Natural killer cell (primary cell): Measurements from ENCODE around the gene SLC35E4. TPM values are rescaled to one million over a fixed set of nuclear protein-coding genes. Genes with fewer than 3 reads are reported as not detected.

Experiments
- ATAC-seq, 3 donors: fragments of 150-1000 bp in 2 of 3; fragments of 200-7000 bp in 1 of 3; cut with Tn5 transposase; 1 replicate in 1 of 3; 2 replicates in 2 of 3; pipeline ENCODE4 v1.10.0; 2021; ENCODE audit warnings: mild to moderate bottlenecking in 2 of 3, moderate library complexity in 2 of 3
- DNase-seq, 2 donors: peaks; one replicate each; pipeline versions ENCODE4 v3.0.0 to v3.0.0-alpha.2; 2013 to 2021; ENCODE audit warnings: mixed read lengths in 1 of 2
- H3K27ac ChIP-seq: one replicate; pipeline ENCODE4 v1.5.1; 2013; ENCODE audit warnings: mild to moderate bottlenecking, low read length
- H3K27me3 ChIP-seq: one replicate; pipeline ENCODE4 v1.6.1; 2013; ENCODE audit warnings: low read length; ENCODE audit not compliant: control insufficient read depth, insufficient read depth
- H3K36me3 ChIP-seq: one replicate; pipeline ENCODE4 v1.6.1; 2013; ENCODE audit warnings: low read length; ENCODE audit not compliant: control insufficient read depth, insufficient read depth
- H3K4me1 ChIP-seq: one replicate; pipeline ENCODE4 v1.6.1; 2013; ENCODE audit warnings: low read length; ENCODE audit not compliant: control insufficient read depth, insufficient read depth
- H3K4me3 ChIP-seq: one replicate; pipeline ENCODE4 v1.5.1; 2013; ENCODE audit warnings: low read length
- H3K9me3 ChIP-seq: one replicate; pipeline ENCODE4 v1.6.1; 2013; ENCODE audit warnings: low read length; ENCODE audit not compliant: control insufficient read depth, insufficient read depth
- H3K27ac Mint-ChIP-seq, 2 donors: one replicate each; pipeline ENCODE4 v1.8.0; 2022; ENCODE audit warnings: mild to moderate bottlenecking in 2 of 2, mixed read lengths in 2 of 2, moderate library complexity in 1 of 2
- H3K27me3 Mint-ChIP-seq, 2 donors: one replicate each; pipeline ENCODE4 v1.8.0; 2022; ENCODE audit warnings: low read depth in 2 of 2, mixed read lengths in 2 of 2
- H3K36me3 Mint-ChIP-seq: one replicate; pipeline ENCODE4 v1.8.0; 2022; ENCODE audit warnings: mixed read lengths
- H3K4me1 Mint-ChIP-seq, 2 donors: one replicate each; pipeline ENCODE4 v1.8.0; 2022; ENCODE audit warnings: mixed read lengths in 2 of 2
- H3K4me3 Mint-ChIP-seq: one replicate; pipeline ENCODE4 v1.8.0; 2022; ENCODE audit warnings: mild to moderate bottlenecking, moderate library complexity, mixed read lengths
- H3K9me3 Mint-ChIP-seq, 2 donors: one replicate each; pipeline ENCODE4 v1.8.0; 2022; ENCODE audit warnings: mixed read lengths in 2 of 2
- CTCF ChIP-seq: fragments of 200-600 bp; IDR thresholded peaks from one replicate; pipeline ENCODE4 v1.8.0; 2022; ENCODE audit warnings: antibody characterized with exemption
- WGBS: methylation state at CpG from one replicate; pipeline ENCODE4 v1.1.7; 2013; ENCODE audit warnings: missing lambda C conversion rate; ENCODE audit not compliant: insufficient coverage; 5-methylcytosine and 5-hydroxymethylcytosine counted together
- intact Hi-C: fragments of 100-400 bp; cut with micrococcal nuclease; formaldehyde crosslinking; loops from one replicate; pipeline ENCODE4 v1.14.2; 2022
- total RNA-seq, 4 donors: library from RNA; stranded (reverse); fragments of 120-200 nt in 1 of 4; gene quantifications; one replicate each; pipeline versions ENCODE4 v1.2.3 to v1.2.4, GENCODE V29; 2013 to 2022

SLC35E4 gene
- total RNA-seq, 3 donors from 2014 or later (not counting 1 experiment from before 2014, with no cell fraction given) = 2.9 to 5.8 (median 2.9) TPM

DNA sequence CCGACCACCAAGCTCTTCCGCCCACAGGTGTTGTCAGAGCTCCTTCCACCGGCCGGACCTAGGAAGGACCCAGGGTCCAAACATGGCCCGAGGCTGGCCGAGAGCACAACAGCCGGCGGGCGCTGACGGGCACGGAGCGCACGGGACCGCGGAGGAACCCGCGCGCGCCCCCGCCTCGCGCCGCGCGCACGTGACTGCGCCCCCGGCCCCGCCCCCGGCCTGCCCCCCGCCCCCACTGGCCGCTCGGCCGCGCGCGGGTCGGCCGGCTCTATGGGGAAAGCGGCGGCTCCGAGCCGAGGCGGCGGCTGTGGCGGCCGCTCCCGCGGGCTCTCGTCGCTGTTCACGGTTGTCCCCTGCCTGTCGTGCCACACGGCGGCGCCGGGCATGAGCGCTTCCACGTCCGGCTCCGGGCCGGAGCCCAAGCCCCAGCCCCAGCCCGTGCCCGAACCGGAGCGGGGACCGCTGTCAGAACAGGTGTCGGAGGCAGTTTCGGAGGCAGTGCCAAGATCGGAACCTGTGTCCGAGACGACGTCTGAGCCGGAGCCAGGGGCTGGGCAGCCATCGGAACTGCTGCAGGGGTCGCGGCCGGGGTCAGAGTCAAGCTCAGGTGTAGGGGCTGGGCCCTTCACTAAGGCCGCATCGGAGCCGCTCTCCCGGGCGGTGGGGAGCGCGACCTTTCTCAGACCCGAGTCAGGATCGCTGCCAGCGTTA is 59.2 kb downstream of the SLC35E4 start, which contains the start of gene OSBP2:
Gene OSBP2 (plus strand): TSS at position 235 of the 711 bp plus-strand sequence. CDS start 36 bp downstream, at position 271.
- no peaks in the 10 kb centered on the region for H3K9me3 ChIP-seq
- ATAC-seq = peak; percentile 38 to 66 (median 57)
- peak within 1 kb of the TSS; percentile 51 for H3K4me3 ChIP-seq
- intact Hi-C loops = no loop called here
- no peak within 1 kb of the TSS for H3K27ac ChIP-seq
- 4% methylated on average over 88 of the region's 88 CpGs for WGBS
- H3K4me1 ChIP-seq = peaks cover 13% of the 10 kb centered on the region
- DNase-seq = peak; percentile 20 to 52
- no peaks in the 10 kb centered on the region for H3K27me3 ChIP-seq
- Mint-ChIP-seq H3K4me1 (no peaks in the 10 kb centered on the region), H3K36me3 (no peaks in the 10 kb centered on the region), H3K27me3 (peaks cover 15 to 34% of the 10 kb centered on the region in 2 donors), H3K27ac (no peak within 1 kb of the TSS), H3K9me3 (no peaks in the 10 kb centered on the region), H3K4me3 (peak within 1 kb of the TSS; percentile 86)
- no peaks in the 10 kb centered on the region for H3K36me3 ChIP-seq
- no peak for TF ChIP-seq CTCF

DNA sequence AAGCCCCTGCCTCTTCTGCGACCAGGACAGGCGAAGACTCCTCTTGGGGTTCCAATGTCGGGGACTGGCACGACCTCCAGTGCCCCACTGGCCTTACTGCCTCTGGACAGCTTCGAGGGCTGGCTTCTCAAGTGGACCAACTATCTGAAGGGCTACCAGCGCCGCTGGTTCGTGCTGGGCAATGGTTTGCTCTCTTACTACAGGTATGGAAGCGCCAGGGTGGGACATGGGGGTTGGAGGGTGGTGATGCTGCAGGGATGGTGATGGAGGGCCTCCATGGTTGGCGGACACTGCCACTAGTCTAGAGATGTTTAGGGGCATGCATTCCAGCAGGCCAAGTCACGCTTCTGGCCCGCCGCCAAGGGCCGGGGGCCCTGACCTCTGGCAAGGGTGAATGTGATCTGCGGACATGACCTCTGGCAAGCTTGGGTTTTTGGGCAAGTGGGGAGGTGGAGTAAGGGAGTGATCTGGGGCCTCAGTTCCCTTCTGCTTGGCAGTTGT is 59.8 kb downstream of the SLC35E4 start:
- Histone ChIP-seq H3K4me1 (peaks cover 13% of the 10 kb centered on the region), H3K36me3 (no peaks in the 10 kb centered on the region), H3K9me3 (no peaks in the 10 kb centered on the region), H3K27ac (no peak overlapping the region), H3K4me3 (peak overlapping the region; percentile 25), H3K27me3 (no peaks in the 10 kb centered on the region)
- ATAC-seq (no peak), DNase-seq (no peak)
- TF ChIP-seq CTCF = no peak
- peaks cover 15 to 34% of the 10 kb centered on the region in 2 donors for H3K27me3 Mint-ChIP-seq
- WGBS = 87% methylated on average over 15 of the region's 15 CpGs
- no peak overlapping the region for H3K27ac Mint-ChIP-seq
- H3K4me3 Mint-ChIP-seq = peak overlapping the region; percentile 79
- intact Hi-C loops = no loop called here
- no peaks in the 10 kb centered on the region for H3K36me3 Mint-ChIP-seq
- no peaks in the 10 kb centered on the region for H3K4me1 Mint-ChIP-seq
- no peaks in the 10 kb centered on the region for H3K9me3 Mint-ChIP-seq

DNA sequence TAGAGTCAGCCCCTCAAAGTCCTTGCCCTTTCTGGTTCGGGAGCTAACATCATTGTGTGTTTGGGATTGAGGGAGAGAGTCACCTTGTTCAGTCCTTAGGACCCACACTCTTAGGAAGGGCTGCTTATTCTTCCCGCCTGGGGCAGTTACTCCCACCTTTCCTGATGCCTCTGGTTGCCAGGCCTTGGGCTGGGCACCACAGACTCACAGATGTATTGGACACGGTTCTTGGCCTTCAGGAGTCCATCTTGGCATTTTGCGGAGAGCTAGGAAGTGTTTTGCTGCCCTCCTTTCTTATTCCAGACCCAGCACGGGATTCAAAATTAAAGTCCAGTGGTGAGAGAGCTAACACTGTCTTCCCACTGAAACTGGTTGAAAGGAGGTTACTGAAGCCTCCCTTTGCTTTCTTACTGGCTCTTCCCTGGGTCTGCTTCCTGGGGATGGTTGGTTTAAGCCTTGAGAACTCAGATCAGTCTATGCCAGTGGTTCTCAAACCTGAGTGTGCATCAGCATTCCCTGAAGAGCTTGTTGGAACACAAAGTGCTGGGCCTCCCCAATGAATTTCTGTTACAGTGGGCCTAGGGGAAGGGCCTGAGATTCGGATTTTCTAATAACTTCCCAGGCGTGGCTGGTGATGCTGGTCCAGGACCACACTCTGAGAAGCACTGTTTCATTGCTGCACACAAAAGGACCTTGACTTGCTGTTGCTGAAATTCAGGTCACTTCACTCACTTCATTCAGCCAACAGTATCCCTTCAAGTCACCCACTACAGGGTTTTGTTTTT is 60.5 kb downstream of the SLC35E4 start:
- DNase-seq (no peak), ATAC-seq (no peak)
- Histone ChIP-seq H3K36me3 (no peaks in the 10 kb centered on the region), H3K4me3 (no peak overlapping the region), H3K27ac (no peak overlapping the region), H3K9me3 (no peaks in the 10 kb centered on the region), H3K4me1 (peaks cover 13% of the 10 kb centered on the region), H3K27me3 (no peaks in the 10 kb centered on the region)
- H3K27me3 Mint-ChIP-seq = peaks cover 15 to 34% of the 10 kb centered on the region in 2 donors
- H3K9me3 Mint-ChIP-seq = no peaks in the 10 kb centered on the region
- peak overlapping the region; percentile 79 for H3K4me3 Mint-ChIP-seq
- intact Hi-C loops = no loop called here
- 91% methylated on average over 7 of the region's 7 CpGs for WGBS
- no peak overlapping the region for H3K27ac Mint-ChIP-seq
- H3K36me3 Mint-ChIP-seq = no peaks in the 10 kb centered on the region
- no peaks in the 10 kb centered on the region for H3K4me1 Mint-ChIP-seq
- TF ChIP-seq CTCF = no peak

Other genes with a start within 250 kb of the SLC35E4 start
- 1 to 10 TPM; 7.5 to 9.8 (median 9.5) TPM for gene RNF215, start 248.4 kb upstream of the SLC35E4 start, total RNA-seq
- gene SEC14L2, start 238.8 kb upstream of the SLC35E4 start, total RNA-seq = 1 to 10 TPM in 2 of 3 donors, under 1 TPM in 1; 0.71 to 6.6 (median 2.7) TPM
- gene MTFP1, start 210.0 kb upstream of the SLC35E4 start, total RNA-seq = 10 to 100 TPM; 15.7 to 17.5 (median 17.2) TPM
- not detected for gene SEC14L3, start 163.8 kb upstream of the SLC35E4 start, total RNA-seq
- not detected for gene SEC14L4, start 130.1 kb upstream of the SLC35E4 start, total RNA-seq
- under 1 TPM in 2 of 3 donors, not detected in 1; 0.18 to 0.23 TPM for gene SEC14L6, start 89.0 kb upstream of the SLC35E4 start, total RNA-seq
- gene GAL3ST1, start 61.1 kb upstream of the SLC35E4 start, total RNA-seq = not detected
- gene PES1, start 43.9 kb upstream of the SLC35E4 start, total RNA-seq = 10 to 100 TPM; 30.9 to 39.7 (median 34.9) TPM
- 1 to 10 TPM in 1 of 3 donors, under 1 TPM in 2; 0.42 to 1.2 (median 0.95) TPM for gene TCN2, start 28.6 kb upstream of the SLC35E4 start, total RNA-seq
- gene DUSP18, start 32.1 kb downstream of the SLC35E4 start, total RNA-seq = 10 to 100 TPM; 10.2 to 12.8 (median 10.5) TPM
- gene OSBP2, start 59.1 kb downstream of the SLC35E4 start, total RNA-seq = 1 to 10 TPM in 1 of 3 donors, under 1 TPM in 2; 0.65 to 1.2 (median 0.79) TPM